Subcutaneous adipose tissue (tissue), 4 donors: ENCODE measurements around the gene RASL11B. TPM values are rescaled to one million over a fixed set of nuclear protein-coding genes. Genes with fewer than 3 reads are reported as not detected.

Source experiments
- total RNA-seq, 4 donors: library from RNA; depleted of rRNA; stranded (reverse); fragments of >200 nt; gene quantifications; one replicate each; pipeline ENCODE4 v1.1.0, GENCODE V29; 2016
- TF ChIP-seq, protein P1 (sequence below): fragments of 450-650 bp; IDR thresholded peaks from one replicate; pipeline ENCODE4 v1.5.1; 2016; ENCODE audit warnings: low read depth, mild to moderate bottlenecking, control low read depth, antibody characterized with exemption, moderate library complexity

Gene RASL11B, protein sequence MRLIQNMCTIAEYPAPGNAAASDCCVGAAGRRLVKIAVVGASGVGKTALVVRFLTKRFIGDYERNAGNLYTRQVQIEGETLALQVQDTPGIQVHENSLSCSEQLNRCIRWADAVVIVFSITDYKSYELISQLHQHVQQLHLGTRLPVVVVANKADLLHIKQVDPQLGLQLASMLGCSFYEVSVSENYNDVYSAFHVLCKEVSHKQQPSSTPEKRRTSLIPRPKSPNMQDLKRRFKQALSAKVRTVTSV
- 1 to 10 TPM in 1 of 4 donors, under 1 TPM in 1, not detected in 2; 0.66 to 2.4 TPM for total RNA-seq

DNA sequence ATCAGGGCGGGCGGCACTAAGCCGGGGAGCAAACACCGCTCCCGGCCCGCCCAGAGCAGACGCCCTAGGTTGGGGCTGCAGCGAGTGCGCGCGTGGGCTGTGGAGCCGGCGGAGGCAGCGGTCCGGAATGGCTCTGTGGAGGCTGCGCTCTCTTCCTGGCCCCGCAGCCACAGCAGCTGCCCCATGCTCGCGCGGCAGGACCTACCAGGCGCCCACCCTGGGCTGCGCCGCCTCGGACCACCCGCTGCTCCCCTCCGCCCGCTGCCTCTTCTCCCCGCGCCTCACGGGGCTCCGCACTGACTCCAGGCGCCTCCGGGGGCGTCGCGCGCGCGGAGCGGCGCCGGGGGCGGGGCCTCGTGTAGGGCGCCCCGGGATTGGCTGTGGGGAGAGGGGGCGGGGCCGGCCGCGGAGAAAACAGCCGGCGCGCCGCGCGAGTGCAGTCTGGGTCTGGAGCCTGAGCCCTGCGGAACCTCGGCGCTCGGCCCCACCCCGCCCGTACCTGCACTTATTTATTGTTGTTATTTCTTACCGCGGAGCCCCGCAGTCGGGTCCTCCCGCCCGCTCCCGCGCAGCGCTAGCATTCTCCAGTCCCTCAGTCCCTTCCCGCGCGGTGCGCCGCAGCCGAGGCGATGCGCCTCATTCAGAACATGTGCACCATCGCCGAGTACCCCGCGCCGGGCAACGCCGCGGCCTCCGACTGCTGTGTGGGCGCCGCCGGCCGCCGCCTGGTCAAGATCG is at the start of gene RASL11B:
Gene RASL11B, plus strand, starts transcription at position 439 of the 738 bp plus-strand sequence. Its CDS starts 191 bp downstream, at position 630.
- TF ChIP-seq, protein P1, sequence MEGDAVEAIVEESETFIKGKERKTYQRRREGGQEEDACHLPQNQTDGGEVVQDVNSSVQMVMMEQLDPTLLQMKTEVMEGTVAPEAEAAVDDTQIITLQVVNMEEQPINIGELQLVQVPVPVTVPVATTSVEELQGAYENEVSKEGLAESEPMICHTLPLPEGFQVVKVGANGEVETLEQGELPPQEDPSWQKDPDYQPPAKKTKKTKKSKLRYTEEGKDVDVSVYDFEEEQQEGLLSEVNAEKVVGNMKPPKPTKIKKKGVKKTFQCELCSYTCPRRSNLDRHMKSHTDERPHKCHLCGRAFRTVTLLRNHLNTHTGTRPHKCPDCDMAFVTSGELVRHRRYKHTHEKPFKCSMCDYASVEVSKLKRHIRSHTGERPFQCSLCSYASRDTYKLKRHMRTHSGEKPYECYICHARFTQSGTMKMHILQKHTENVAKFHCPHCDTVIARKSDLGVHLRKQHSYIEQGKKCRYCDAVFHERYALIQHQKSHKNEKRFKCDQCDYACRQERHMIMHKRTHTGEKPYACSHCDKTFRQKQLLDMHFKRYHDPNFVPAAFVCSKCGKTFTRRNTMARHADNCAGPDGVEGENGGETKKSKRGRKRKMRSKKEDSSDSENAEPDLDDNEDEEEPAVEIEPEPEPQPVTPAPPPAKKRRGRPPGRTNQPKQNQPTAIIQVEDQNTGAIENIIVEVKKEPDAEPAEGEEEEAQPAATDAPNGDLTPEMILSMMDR = no peak

DNA sequence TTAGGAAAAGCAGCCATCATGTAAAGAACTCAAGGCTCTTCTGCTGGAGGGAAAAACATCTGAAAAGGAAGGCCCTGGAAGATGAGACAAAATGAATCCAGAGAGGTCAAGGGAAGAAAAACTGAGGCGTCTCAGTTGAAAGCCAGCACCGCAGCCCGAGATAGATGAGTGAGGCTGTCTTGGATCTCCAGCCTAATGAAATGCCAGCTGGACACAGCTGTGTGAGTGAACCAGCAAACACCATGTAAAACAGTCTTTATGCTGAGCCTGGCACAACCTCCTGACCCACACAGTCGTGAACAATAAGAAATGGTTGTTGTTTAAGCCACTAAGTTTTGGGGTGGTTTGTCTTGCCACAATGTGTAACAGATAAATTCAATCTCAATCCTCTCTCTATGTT is 48.6 kb upstream of the RASL11B start:
- TF ChIP-seq, protein P1 = no peak

DNA sequence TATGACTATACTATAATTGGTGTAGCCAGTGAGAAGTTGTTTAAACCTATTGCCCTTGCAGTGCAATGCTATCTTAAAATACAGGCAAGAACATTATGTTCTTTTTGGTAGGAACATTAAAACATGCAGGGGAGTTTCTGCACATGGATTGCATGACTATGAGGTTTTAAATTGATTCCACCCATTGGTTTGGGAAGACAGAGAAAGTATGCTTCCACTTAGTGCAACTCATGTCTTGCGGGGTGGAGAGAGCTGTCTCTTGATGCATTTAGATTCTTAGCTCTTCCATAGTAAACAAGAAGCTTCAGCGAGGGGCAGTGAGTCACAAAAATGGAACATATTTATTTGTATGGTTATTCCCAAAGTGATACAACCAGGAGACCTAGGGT is 39.5 kb upstream of the RASL11B start:
- TF ChIP-seq, protein P1 = no peak

DNA sequence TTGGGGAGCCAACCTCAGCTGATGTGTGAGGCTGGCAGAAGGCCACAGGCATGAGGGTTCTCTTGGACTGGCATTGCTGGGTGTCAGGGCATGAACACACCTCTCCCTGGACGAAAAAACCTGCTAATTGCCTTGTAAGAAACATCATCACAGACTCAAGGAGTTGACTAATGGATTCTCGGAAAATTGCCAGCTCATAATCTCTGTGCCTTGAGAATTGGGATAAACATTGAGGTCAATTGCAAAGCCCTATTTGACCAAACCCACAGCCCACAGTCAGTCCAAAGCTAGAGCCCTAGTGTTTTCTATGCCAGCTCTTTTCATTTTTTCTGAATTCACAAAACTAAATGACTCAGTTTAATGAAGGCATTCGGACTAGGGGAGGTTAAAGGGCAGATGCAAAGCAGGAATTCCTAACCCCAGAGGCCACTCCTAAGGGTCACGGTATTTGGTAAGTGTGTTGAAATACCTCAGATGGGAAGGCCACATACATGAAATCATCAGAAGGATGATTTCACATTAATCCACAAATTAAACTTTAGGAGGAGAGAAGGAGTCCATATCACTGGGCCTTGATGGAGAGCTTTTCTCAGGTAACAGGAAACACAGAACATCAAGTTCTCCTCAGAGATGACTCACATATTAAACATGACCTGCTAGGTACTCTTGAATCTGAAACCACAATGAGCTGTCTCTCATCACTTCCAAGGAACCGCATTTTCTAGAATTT is 39.0 kb upstream of the RASL11B start:
- TF ChIP-seq, protein P1 = no peak

DNA sequence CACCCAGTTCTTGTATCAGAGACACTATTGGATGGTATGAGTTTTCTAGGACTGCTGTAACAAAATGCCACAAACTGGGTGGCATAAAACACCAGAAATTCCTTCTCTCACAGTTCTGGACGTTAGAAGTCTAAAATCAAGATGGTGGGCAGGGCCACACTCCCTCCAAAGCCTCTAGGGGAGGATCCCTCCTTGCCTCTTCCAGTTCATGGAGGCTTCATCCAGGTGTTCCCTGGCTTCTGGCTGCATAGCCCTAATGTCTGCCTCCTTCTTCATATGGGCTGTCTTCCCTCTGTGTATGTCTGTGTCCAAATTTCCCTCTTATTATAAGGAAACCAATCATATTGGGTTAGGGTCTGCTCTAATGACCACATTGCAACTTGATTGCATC is 38.4 kb upstream of the RASL11B start:
- TF ChIP-seq, protein P1 = no peak

DNA sequence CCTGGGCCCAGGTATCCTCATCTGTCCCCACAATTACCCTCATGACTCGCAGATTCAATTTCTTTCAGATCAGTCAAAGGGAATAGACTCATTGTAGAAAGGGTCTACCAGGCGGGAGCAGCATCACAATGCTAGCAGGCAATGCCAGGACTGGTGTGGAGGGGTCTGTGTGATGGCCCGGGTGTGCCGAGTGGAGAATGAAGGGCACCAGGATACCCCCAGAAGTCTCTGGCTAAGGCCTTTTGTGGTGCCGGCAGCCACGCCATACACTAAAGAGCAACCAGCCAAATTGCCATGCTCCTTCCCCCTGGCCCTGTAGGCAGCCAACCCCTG is 37.9 kb upstream of the RASL11B start:
- TF ChIP-seq, protein P1 = no peak
